GM23338 (cell line): ENCODE data around the gene SCNN1B. TPM values are rescaled to one million over a fixed set of nuclear protein-coding genes. Genes with fewer than 3 reads are reported as not detected.

Source experiments
- ATAC-seq: fragments of 200-7000 bp; cut with Tn5 transposase; 3 replicates; pipeline ENCODE4 v1.9.1; 2020
- DNase-seq: peaks from one replicate; pipeline ENCODE4 v3.0.0-alpha.2; 2015; ENCODE audit warnings: low spot score
- H2AFZ ChIP-seq: fragments of 200-600 bp; sonication (generic); 2 replicates; pipeline ENCODE4 v1.8.0; 2016; ENCODE audit warnings: antibody characterized with exemption, mild to moderate bottlenecking, moderate library complexity
- H3F3A ChIP-seq: fragments of 200-600 bp; sonication (generic); replicated peaks from 2 replicates; pipeline ENCODE4 v1.8.0; 2017; ENCODE audit warnings: antibody characterized with exemption, mixed run types, low read depth
- H3K27ac ChIP-seq: fragments of 200-600 bp; sonication (generic); 2 replicates; pipeline ENCODE4 v1.6.1; 2016; ENCODE audit warnings: low read depth
- H3K27me3 ChIP-seq: fragments of 200-600 bp; sonication (generic); 2 replicates; pipeline ENCODE4 v1.8.0; 2016; ENCODE audit warnings: mild to moderate bottlenecking, mixed run types, moderate library complexity; ENCODE audit not compliant: insufficient read depth
- H3K36me3 ChIP-seq: fragments of 200-600 bp; sonication (generic); 2 replicates; pipeline ENCODE4 v1.8.0; 2016; ENCODE audit warnings: mild to moderate bottlenecking; ENCODE audit not compliant: insufficient read depth
- H3K4me1 ChIP-seq: fragments of 200-600 bp; sonication (generic); 2 replicates; pipeline ENCODE4 v1.8.0; 2016; ENCODE audit warnings: mild to moderate bottlenecking, moderate library complexity; ENCODE audit not compliant: insufficient read depth
- H3K4me2 ChIP-seq: fragments of 200-600 bp; sonication (generic); 2 replicates; pipeline ENCODE4 v1.7.1; 2017; ENCODE audit warnings: mixed run types
- H3K4me3 ChIP-seq: fragments of 200-600 bp; sonication (generic); 2 replicates; pipeline ENCODE4 v1.6.1; 2016; ENCODE audit warnings: mixed run types
- H3K79me2 ChIP-seq: fragments of 200-600 bp; sonication (generic); replicated peaks from 2 replicates; pipeline ENCODE4 v1.8.0; 2017; ENCODE audit warnings: mild to moderate bottlenecking; ENCODE audit not compliant: insufficient read depth
- H3K9me2 ChIP-seq: fragments of 200-600 bp; sonication (generic); 2 replicates; pipeline ENCODE4 v1.8.0; 2017; ENCODE audit not compliant: insufficient read depth
- H4K20me1 ChIP-seq: fragments of 200-600 bp; sonication (generic); replicated peaks from 2 replicates; pipeline ENCODE4 v1.8.0; 2017; ENCODE audit warnings: mild to moderate bottlenecking; ENCODE audit not compliant: insufficient read depth
- H3K27ac Mint-ChIP-seq: 2 replicates; pipeline ENCODE4 v1.8.0; 2020; ENCODE audit warnings: inconsistent platforms, mild to moderate bottlenecking, moderate library complexity, mixed read lengths
- H3K27me3 Mint-ChIP-seq: 3 replicates; pipeline ENCODE4 v1.8.0; 2022; ENCODE audit warnings: low read depth, mild to moderate bottlenecking, moderate library complexity, mixed read lengths, inconsistent platforms; ENCODE audit not compliant: insufficient read depth, poor library complexity
- H3K36me3 Mint-ChIP-seq: 3 replicates; pipeline ENCODE4 v1.8.0; 2021; ENCODE audit warnings: low read depth, mild to moderate bottlenecking, inconsistent platforms, moderate library complexity, mixed read lengths
- H3K4me1 Mint-ChIP-seq: 3 replicates; pipeline ENCODE4 v1.8.0; 2020; ENCODE audit warnings: mild to moderate bottlenecking, inconsistent platforms, mixed read lengths
- H3K4me3 Mint-ChIP-seq: 3 replicates; pipeline ENCODE4 v1.8.0; 2021; ENCODE audit warnings: moderate library complexity, mild to moderate bottlenecking, inconsistent platforms, mixed read lengths
- H3K9me3 Mint-ChIP-seq: 3 replicates; pipeline ENCODE4 v1.8.0; 2020; ENCODE audit warnings: moderate library complexity, mild to moderate bottlenecking, inconsistent platforms, mixed read lengths
- CREB1 ChIP-seq: fragments of 250-450 bp; sonication (Bioruptor Pico); IDR thresholded peaks from 2 replicates; pipeline ENCODE4 v1.5.0; 2020; ENCODE audit warnings: low read depth, mild to moderate bottlenecking, moderate library complexity
- EZH2 ChIP-seq: fragments of 200-600 bp; sonication (generic); IDR thresholded peaks from one replicate; pipeline ENCODE4 v1.8.0; 2017; ENCODE audit warnings: antibody characterized with exemption, mild to moderate bottlenecking, low read depth; ENCODE audit not compliant: unreplicated experiment
- EZH2phosphoT487 ChIP-seq: fragments of 200-600 bp; sonication (generic); IDR thresholded peaks from one replicate; pipeline ENCODE4 v1.8.1; 2018; ENCODE audit warnings: antibody characterized with exemption; ENCODE audit not compliant: unreplicated experiment
- JUNB ChIP-seq: IDR thresholded peaks from one replicate; pipeline ENCODE4 v1.6.1; 2016; ENCODE audit warnings: antibody characterized with exemption; ENCODE audit not compliant: unreplicated experiment
- NANOG ChIP-seq: IDR thresholded peaks from 2 replicates; pipeline ENCODE4 v1.6.1; 2016; ENCODE audit warnings: antibody characterized with exemption, borderline replicate concordance
- POLR2AphosphoS5 ChIP-seq: IDR thresholded peaks from 2 replicates; pipeline ENCODE4 v1.6.1; 2016; ENCODE audit warnings: antibody characterized with exemption, low read depth
- polyA plus RNA-seq: library from polyadenylated mRNA; unstranded; fragments of >200 nt; fragmentation: Nextera tagmentation; extraction: Ambion mirVana; gene quantifications from 2 replicates; pipeline ENCODE4 v1.2.1, GENCODE V29; 2016
- total RNA-seq: library from RNA; depleted of rRNA; stranded (reverse); fragments of >200 nt; shearing (Covaris generic); gene quantifications from 2 replicates; pipeline ENCODE4 v1.2.3, GENCODE V29; 2014
- TF ChIP-seq, protein P1 (sequence below): IDR thresholded peaks from one replicate; pipeline ENCODE4 v1.6.1; 2018; ENCODE audit warnings: antibody characterized with exemption; ENCODE audit not compliant: unreplicated experiment
- TF ChIP-seq, protein P2 (sequence below): IDR thresholded peaks from 2 replicates; pipeline ENCODE4 v1.6.1; 2016; ENCODE audit warnings: antibody characterized with exemption

Gene SCNN1B
- total and polyA plus RNA-seq, 2 experiments from 2014 or later: 0.78 to 1.1 TPM

DNA sequence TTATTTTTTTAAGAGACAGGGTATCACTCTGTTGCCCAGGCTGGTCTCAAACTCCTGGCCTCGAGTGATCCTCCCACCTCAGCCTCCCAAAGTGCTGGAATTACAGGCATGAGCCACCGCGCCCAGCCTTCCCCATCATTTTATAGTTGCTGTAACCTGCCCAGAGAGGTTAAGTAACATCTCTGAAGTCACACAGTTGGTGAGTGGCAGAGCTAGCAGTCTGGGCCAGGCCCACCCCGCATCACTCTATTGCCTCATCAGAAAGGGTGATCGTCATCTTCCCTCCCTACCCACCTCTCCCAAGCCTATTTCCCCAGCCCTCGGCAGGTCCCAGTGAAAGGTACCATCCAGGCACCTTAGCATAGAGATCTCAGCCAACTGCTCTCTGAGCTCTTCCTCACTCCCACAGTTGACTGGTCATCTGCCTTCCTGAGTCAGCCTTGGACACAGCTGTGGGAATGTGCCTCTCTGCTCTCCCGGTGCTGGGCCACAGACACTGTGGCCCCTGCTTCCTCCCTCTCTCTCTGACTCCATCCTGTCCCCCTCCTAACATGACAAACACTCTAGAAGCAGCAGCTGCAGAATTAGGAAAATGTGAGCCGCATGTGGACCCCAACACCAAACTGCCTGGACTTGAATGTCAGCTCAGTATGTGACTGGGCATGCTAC, 57.1 kb downstream of the SCNN1B start:
- H3F3A ChIP-seq: no peaks in the 10 kb centered on the region
- no peaks in the 10 kb centered on the region for H3K9me2 ChIP-seq
- no peaks in the 10 kb centered on the region for H4K20me1 ChIP-seq
- H3K27ac Mint-ChIP-seq: no peak overlapping the region
- no peaks in the 10 kb centered on the region for H3K79me2 ChIP-seq
- no peaks in the 10 kb centered on the region for H3K9me3 Mint-ChIP-seq
- no peaks in the 10 kb centered on the region for H3K4me1 ChIP-seq
- H3K4me2 ChIP-seq: no peak overlapping the region
- DNase-seq (no peak), ATAC-seq (no peak)
- no peak overlapping the region for H3K4me3 ChIP-seq
- no peaks in the 10 kb centered on the region for H3K4me1 Mint-ChIP-seq
- H3K27me3 Mint-ChIP-seq: no peaks in the 10 kb centered on the region
- no peak overlapping the region for H3K4me3 Mint-ChIP-seq
- H3K27ac ChIP-seq: no peak overlapping the region
- TF ChIP-seq EZH2 (no peak), CREB1 (CRISPR knock-in tag) (no peak), EZH2phosphoT487 (no peak), POLR2AphosphoS5 (no peak), JUNB (no peak)
- H3K27me3 ChIP-seq: no peaks in the 10 kb centered on the region
- 0 out of 2 replicates have a peak overlapping the region, but pooled peaks have one; percentile 38 for H2AFZ ChIP-seq
- H3K36me3 ChIP-seq: no peaks in the 10 kb centered on the region
- no peaks in the 10 kb centered on the region for H3K36me3 Mint-ChIP-seq

DNA sequence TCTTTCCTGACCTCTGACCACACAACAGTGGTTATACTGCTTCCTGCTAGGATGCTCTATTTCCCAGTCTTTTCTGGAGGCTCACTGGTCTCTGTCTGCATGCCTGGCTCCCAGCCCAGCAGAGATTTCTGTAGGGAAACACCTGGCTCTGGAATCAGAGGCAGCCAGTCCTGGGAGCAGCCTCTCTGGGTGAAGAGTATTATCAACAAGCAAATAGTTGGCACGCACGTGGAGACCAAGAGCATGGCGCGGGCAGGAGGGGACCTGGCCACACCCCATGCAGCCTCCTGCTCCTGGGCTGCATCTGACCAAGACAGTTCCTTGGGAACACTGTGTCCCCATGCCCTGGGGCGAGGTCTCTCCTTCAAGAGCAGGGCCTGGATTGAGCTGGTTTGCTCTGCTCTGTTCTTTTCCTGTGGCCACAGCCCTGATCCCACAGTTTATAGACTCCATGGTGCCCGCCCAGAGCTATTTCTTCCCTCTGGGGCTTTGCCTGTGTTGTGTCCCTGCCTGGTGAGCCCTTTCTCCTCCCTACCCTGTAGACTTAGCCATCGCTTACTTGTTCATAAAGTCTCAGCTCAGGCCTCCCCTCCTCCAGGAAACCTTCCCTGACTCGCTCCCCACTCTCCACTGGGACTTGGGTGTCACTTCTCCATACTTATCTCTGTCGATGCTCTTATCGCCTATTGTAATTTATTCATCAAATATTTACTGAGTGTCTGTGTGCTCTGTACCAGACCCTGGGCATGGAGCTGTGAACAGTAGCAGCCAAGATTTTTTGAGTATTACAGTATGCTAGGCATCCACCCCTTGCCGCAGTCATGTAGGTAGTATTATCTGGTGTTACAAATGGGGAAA, 60.6 kb downstream of the SCNN1B start:
- TF ChIP-seq, protein P1, sequence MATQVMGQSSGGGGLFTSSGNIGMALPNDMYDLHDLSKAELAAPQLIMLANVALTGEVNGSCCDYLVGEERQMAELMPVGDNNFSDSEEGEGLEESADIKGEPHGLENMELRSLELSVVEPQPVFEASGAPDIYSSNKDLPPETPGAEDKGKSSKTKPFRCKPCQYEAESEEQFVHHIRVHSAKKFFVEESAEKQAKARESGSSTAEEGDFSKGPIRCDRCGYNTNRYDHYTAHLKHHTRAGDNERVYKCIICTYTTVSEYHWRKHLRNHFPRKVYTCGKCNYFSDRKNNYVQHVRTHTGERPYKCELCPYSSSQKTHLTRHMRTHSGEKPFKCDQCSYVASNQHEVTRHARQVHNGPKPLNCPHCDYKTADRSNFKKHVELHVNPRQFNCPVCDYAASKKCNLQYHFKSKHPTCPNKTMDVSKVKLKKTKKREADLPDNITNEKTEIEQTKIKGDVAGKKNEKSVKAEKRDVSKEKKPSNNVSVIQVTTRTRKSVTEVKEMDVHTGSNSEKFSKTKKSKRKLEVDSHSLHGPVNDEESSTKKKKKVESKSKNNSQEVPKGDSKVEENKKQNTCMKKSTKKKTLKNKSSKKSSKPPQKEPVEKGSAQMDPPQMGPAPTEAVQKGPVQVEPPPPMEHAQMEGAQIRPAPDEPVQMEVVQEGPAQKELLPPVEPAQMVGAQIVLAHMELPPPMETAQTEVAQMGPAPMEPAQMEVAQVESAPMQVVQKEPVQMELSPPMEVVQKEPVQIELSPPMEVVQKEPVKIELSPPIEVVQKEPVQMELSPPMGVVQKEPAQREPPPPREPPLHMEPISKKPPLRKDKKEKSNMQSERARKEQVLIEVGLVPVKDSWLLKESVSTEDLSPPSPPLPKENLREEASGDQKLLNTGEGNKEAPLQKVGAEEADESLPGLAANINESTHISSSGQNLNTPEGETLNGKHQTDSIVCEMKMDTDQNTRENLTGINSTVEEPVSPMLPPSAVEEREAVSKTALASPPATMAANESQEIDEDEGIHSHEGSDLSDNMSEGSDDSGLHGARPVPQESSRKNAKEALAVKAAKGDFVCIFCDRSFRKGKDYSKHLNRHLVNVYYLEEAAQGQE: no peak
- TF ChIP-seq NANOG: no peak
- TF ChIP-seq, protein P2, sequence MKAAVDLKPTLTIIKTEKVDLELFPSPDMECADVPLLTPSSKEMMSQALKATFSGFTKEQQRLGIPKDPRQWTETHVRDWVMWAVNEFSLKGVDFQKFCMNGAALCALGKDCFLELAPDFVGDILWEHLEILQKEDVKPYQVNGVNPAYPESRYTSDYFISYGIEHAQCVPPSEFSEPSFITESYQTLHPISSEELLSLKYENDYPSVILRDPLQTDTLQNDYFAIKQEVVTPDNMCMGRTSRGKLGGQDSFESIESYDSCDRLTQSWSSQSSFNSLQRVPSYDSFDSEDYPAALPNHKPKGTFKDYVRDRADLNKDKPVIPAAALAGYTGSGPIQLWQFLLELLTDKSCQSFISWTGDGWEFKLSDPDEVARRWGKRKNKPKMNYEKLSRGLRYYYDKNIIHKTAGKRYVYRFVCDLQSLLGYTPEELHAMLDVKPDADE: no peak
- Histone ChIP-seq H3K79me2 (no peaks in the 10 kb centered on the region), H3K9me2 (no peaks in the 10 kb centered on the region), H3K4me1 (peaks cover 12% of the 10 kb centered on the region; the same call in 1 of the 2 replicates), H3F3A (no peaks in the 10 kb centered on the region), H3K4me2 (no peak overlapping the region), H3K36me3 (no peaks in the 10 kb centered on the region), H4K20me1 (no peaks in the 10 kb centered on the region), H3K4me3 (no peak overlapping the region), H3K27me3 (no peaks in the 10 kb centered on the region), H2AFZ (peak overlapping the region; percentile 38; the same call in 1 of the 2 replicates), H3K27ac (no peak overlapping the region)
- Mint-ChIP-seq H3K4me1 (peaks cover 9% of the 10 kb centered on the region; the same call in 2 of the 3 replicates), H3K27ac (no peak overlapping the region), H3K27me3 (peaks cover 5% of the 10 kb centered on the region), H3K9me3 (no peaks in the 10 kb centered on the region), H3K36me3 (no peaks in the 10 kb centered on the region), H3K4me3 (no peak overlapping the region)
- ATAC-seq (peak; percentile 43), DNase-seq (no peak)
